ENCODE measurements around the gene TEX26. TPM values are rescaled to one million over a fixed set of nuclear protein-coding genes. Genes with fewer than 3 reads are reported as not detected.

Gene TEX26
- polyA plus RNA-seq, 1 donor from 2014 or later = not detected

DNA sequence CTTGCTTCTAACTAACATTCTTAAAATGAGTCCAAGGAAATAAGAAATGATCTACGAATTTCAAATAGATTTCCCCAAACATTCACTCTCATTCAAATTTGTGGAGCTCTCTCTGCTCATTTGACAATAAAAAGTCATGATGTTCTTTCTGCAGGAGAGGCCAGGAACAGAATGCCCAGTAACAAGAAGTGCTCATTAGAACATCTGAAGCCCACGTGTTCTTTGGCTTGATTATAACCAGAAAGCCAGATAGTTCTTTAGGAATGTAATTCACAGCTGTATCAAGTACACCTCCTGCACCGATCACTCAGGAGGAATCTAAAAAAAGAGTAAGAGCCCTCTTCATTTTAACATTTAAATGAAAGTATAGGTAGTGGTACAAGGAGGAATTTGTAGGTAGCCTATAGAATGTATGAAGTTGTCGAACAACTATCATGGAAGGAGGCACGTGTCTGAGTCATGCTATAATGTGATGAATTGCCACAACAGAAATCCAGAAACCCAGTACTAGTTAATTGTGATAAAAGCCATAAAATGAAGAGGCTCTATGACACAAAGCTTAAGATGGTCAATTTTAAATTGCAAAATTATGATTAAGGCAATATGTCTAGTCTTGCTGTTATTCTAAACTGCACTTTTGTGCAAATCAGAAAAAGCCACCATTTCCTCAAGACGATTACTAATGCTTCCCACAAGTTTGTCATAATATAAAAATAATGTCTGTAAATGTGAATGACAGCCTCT, 13.6 kb upstream of the TEX26 start:
- Histone ChIP-seq H3K9me3 (ENCODE audit: low read length) (no peaks in the 10 kb centered on the region), H3K27ac (ENCODE audit: low read length) (no peak overlapping the region), H3K27me3 (ENCODE audit: insufficient read depth, low read depth, low read length) (no peaks in the 10 kb centered on the region), H4K20me1 (ENCODE audit: insufficient read depth) (no peaks in the 10 kb centered on the region), H3F3A (ENCODE audit: insufficient read depth, low read length, poor library complexity, severe bottlenecking) (no peaks in the 10 kb centered on the region), H3K9me2 (ENCODE audit: insufficient read depth, low read length) (no peaks in the 10 kb centered on the region), H2AFZ (ENCODE audit: low read depth, low read length) (no peak overlapping the region), H3K79me2 (replicated peaks; ENCODE audit: insufficient read depth, low read length) (no peaks in the 10 kb centered on the region), H3K4me3 (ENCODE audit: low read length) (no peak overlapping the region), H3K4me2 (ENCODE audit: low read length) (no peak overlapping the region), H3K36me3 (ENCODE audit: insufficient read depth, low read length) (no peaks in the 10 kb centered on the region), H3K9ac (ENCODE audit: low read length) (no peak overlapping the region)
- TF ChIP-seq MXI1 (conservative IDR thresholded peaks at IDR 0.05; ENCODE audit: poor library complexity, severe bottlenecking) (no peak), RAD21 (conservative IDR thresholded peaks at IDR 0.05) (no peak)

GRCh38 chr13:30920162-30920909, 12.1 kb upstream of the TEX26 start:
- Histone ChIP-seq H3K9ac (ENCODE audit: low read length) (no peak overlapping the region), H4K20me1 (ENCODE audit: insufficient read depth) (no peaks in the 10 kb centered on the region), H3K4me2 (ENCODE audit: low read length) (no peak overlapping the region), H3K27me3 (ENCODE audit: insufficient read depth, low read depth, low read length) (no peaks in the 10 kb centered on the region), H2AFZ (ENCODE audit: low read depth, low read length) (no peak overlapping the region), H3K27ac (ENCODE audit: low read length) (no peak overlapping the region), H3K36me3 (ENCODE audit: insufficient read depth, low read length) (no peaks in the 10 kb centered on the region), H3F3A (ENCODE audit: insufficient read depth, low read length, poor library complexity, severe bottlenecking) (no peaks in the 10 kb centered on the region), H3K79me2 (replicated peaks; ENCODE audit: insufficient read depth, low read length) (no peaks in the 10 kb centered on the region), H3K9me2 (ENCODE audit: insufficient read depth, low read length) (no peaks in the 10 kb centered on the region), H3K9me3 (ENCODE audit: low read length) (no peaks in the 10 kb centered on the region), H3K4me3 (ENCODE audit: low read length) (no peak overlapping the region)
- TF ChIP-seq SMC3 (conservative IDR thresholded peaks at IDR 0.05; ENCODE audit: poor library complexity) = no peak
- TF ChIP-seq POLR2AphosphoS5 (IDR thresholded peaks at IDR 0.05) = peak; percentile 52
- TF ChIP-seq RAD21 (conservative IDR thresholded peaks at IDR 0.05) = no peak
- TF ChIP-seq, protein P1, sequence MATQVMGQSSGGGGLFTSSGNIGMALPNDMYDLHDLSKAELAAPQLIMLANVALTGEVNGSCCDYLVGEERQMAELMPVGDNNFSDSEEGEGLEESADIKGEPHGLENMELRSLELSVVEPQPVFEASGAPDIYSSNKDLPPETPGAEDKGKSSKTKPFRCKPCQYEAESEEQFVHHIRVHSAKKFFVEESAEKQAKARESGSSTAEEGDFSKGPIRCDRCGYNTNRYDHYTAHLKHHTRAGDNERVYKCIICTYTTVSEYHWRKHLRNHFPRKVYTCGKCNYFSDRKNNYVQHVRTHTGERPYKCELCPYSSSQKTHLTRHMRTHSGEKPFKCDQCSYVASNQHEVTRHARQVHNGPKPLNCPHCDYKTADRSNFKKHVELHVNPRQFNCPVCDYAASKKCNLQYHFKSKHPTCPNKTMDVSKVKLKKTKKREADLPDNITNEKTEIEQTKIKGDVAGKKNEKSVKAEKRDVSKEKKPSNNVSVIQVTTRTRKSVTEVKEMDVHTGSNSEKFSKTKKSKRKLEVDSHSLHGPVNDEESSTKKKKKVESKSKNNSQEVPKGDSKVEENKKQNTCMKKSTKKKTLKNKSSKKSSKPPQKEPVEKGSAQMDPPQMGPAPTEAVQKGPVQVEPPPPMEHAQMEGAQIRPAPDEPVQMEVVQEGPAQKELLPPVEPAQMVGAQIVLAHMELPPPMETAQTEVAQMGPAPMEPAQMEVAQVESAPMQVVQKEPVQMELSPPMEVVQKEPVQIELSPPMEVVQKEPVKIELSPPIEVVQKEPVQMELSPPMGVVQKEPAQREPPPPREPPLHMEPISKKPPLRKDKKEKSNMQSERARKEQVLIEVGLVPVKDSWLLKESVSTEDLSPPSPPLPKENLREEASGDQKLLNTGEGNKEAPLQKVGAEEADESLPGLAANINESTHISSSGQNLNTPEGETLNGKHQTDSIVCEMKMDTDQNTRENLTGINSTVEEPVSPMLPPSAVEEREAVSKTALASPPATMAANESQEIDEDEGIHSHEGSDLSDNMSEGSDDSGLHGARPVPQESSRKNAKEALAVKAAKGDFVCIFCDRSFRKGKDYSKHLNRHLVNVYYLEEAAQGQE (IDR thresholded peaks at IDR 0.05; ENCODE audit: borderline replicate concordance) = no peak
- no peak for TF ChIP-seq EP300 (conservative IDR thresholded peaks at IDR 0.05; ENCODE audit: poor library complexity, severe bottlenecking)
- TF ChIP-seq CTCF (IDR thresholded peaks at IDR 0.05; ENCODE audit: poor library complexity, severe bottlenecking) = no peak
- TF ChIP-seq EZH2 (IDR thresholded peaks at IDR 0.05; ENCODE audit: borderline replicate concordance, insufficient read depth, low read length, poor library complexity, severe bottlenecking) = no peak
